IgD-negative memory B cell (primary cell): ENCODE results near the gene AFAP1L1. TPM values are rescaled to one million over a fixed set of nuclear protein-coding genes. Genes with fewer than 3 reads are reported as not detected.

Source experiments
- polyA plus RNA-seq: library from polyadenylated mRNA; unstranded; fragments of 300-500 nt; fragmentation: Illumina TruSeq; gene quantifications from one replicate; pipeline ENCODE4 v1.2.3, GENCODE V29; 2021

Gene AFAP1L1
- polyA plus RNA-seq, 1 donor from 2014 or later: not detected

Other genes starting within 250 kb of the AFAP1L1 start
- not detected for gene SH3TC2, start 208.8 kb upstream of the AFAP1L1 start, polyA plus RNA-seq
- 0.14 TPM for gene ABLIM3, start 130.4 kb upstream of the AFAP1L1 start, polyA plus RNA-seq
- gene GRPEL2, start 73.6 kb downstream of the AFAP1L1 start, polyA plus RNA-seq: 1.8 TPM
- gene PCYOX1L, start 86.2 kb downstream of the AFAP1L1 start, polyA plus RNA-seq: 7.7 TPM
- not detected for gene IL17B, start 107.4 kb downstream of the AFAP1L1 start, polyA plus RNA-seq